Measurements from ENCODE around the gene TPTE.
"Not testable (repeated sequence)": the region's sequence is repeated elsewhere in the genome, so short reads cannot be mapped to it uniquely, and the experiment has no call there.

TPTE gene

DNA sequence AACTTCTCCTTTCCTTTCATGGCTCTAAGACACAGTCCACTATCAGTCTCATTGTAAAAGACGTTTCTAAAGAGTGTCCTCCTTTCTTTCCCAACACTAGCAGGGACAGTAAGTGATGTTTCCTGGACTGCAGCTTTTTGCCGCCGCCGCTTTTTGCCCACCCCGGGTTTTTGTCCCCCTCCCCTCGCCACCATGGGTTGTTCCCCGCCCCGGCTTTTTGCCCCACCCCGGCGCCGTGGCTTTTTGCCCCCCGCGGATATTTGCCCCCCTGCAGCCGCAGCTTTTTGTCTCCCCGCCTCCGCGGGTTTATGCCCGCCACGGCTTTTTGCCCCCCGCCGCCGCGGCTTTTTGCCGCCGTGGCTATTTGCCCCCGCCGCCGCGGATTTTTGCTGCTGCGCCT, 95.2 kb downstream of the TPTE start:
- in situ Hi-C loops (cut with HindIII; ENCODE audit: low pct_ligation_motif_present, low sequenced_read_pairs), result no loop called here
- Histone ChIP-seq H3K27me3 (replicated peaks) (no peaks in the 10 kb centered on the region), H3K4me3 (ENCODE audit: low read depth, low read length) (no peak overlapping the region), H3K36me3 (replicated peaks) (no peaks in the 10 kb centered on the region), H3K27ac (no peak overlapping the region)
- DNase-seq, result no peak
- TF ChIP-seq, protein P1, sequence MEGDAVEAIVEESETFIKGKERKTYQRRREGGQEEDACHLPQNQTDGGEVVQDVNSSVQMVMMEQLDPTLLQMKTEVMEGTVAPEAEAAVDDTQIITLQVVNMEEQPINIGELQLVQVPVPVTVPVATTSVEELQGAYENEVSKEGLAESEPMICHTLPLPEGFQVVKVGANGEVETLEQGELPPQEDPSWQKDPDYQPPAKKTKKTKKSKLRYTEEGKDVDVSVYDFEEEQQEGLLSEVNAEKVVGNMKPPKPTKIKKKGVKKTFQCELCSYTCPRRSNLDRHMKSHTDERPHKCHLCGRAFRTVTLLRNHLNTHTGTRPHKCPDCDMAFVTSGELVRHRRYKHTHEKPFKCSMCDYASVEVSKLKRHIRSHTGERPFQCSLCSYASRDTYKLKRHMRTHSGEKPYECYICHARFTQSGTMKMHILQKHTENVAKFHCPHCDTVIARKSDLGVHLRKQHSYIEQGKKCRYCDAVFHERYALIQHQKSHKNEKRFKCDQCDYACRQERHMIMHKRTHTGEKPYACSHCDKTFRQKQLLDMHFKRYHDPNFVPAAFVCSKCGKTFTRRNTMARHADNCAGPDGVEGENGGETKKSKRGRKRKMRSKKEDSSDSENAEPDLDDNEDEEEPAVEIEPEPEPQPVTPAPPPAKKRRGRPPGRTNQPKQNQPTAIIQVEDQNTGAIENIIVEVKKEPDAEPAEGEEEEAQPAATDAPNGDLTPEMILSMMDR (IDR thresholded peaks at IDR 0.05; ENCODE audit: low read depth, low read length, missing control alignments), result no peak

DNA sequence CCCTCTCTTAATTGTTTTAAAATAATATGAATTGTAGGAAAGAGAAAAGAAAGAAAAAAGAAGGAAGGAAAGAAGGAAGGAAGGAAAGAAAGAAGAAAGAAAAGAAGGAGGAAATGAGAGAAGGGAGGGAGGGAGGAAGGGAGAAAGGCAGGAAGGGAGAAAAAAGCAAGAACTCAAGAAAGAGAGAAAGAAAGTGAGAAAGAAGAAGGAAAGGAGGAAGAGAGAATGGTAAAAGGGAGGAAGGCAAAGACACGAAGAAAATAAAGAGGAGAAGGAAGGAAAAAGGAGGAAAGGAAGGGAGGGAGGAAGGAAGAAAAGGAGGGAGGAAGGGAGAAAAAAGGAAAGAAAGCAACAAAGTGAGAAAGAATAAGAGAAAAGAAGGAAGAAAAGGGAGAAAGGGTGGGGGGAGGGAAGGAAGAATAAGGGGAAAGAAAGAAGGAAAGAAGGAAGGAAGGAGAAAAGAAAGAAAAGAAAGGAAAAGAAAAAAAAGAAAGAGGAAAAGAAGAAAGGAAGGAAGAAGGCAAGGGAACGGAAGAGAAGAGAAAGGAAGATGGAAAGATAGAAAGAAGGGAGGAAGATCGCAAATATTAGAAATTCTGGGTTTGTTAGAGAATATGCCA, 95.9 kb downstream of the TPTE start:
- H3K36me3 ChIP-seq (replicated peaks); H3K27ac ChIP-seq; H3K27me3 ChIP-seq (replicated peaks); H3K4me3 ChIP-seq (ENCODE audit: low read depth, low read length); in situ Hi-C loops (cut with HindIII; ENCODE audit: low pct_ligation_motif_present, low sequenced_read_pairs); DNase-seq: not testable (repeated sequence)

DNA sequence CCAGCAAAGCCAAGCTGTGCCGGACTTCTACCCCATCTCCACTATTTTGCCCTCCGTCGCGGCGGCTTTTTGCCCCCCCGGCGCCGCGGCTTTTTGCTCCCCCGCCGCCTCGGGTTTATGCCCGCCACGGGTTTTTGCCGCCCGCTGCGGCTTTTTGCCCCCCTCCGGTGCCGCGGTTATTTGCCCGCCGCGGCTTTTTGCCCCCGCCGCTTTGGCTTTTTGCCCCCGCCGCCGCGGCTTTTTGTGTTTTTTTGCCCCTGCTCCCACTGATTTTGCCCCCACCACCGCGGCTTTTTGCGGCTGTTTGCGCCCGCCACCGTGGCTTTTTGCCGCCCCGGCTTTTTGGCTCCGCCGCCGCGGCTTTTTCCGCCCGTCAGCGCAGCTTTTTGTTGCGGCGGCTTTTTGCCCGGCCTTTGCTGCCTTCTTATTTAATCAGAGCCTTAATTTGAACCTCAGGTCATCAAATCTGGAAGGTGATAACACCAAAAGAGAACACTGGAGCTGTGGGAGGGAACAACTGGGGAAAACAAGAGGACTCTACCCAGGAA, 106.0 kb downstream of the TPTE start:
- DNase-seq, result no peak
- in situ Hi-C loops (cut with HindIII; ENCODE audit: low pct_ligation_motif_present, low sequenced_read_pairs), result no loop called here
- TF ChIP-seq, protein P1 (IDR thresholded peaks at IDR 0.05; ENCODE audit: low read depth, low read length, missing control alignments), result no peak

DNA sequence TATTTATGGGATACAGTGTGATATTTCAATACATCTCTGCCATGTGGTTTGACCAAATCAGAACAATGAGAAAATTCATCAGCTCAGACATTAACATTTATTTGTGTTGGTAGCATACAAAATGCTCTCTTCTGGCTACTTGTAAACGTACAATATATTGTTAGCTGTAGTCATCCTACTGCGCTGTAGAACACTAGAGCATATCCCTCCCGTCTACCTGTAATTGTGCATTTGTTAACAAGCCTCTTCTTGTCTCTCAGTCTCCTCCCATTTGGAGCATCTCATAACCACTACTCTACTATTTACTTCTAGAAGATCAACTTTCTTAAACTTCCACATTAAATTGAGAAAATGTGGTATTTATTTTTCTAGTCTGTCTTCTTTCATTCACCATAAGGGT, 107.9 kb downstream of the TPTE start:
- in situ Hi-C loops (cut with HindIII; ENCODE audit: low pct_ligation_motif_present, low sequenced_read_pairs); H3K27ac ChIP-seq; H3K36me3 ChIP-seq (replicated peaks); H3K4me3 ChIP-seq (ENCODE audit: low read depth, low read length); H3K27me3 ChIP-seq (replicated peaks); DNase-seq: not testable (repeated sequence)

More for the DNA sequence above, 106.0 kb downstream of the TPTE start:
- H3K27me3 ChIP-seq (replicated peaks), result no peaks in the 10 kb centered on the region
- no peak overlapping the region for H3K4me3 ChIP-seq (ENCODE audit: low read depth, low read length)
- H3K36me3 ChIP-seq (replicated peaks), result no peaks in the 10 kb centered on the region
- no peak overlapping the region for H3K27ac ChIP-seq

DNA sequence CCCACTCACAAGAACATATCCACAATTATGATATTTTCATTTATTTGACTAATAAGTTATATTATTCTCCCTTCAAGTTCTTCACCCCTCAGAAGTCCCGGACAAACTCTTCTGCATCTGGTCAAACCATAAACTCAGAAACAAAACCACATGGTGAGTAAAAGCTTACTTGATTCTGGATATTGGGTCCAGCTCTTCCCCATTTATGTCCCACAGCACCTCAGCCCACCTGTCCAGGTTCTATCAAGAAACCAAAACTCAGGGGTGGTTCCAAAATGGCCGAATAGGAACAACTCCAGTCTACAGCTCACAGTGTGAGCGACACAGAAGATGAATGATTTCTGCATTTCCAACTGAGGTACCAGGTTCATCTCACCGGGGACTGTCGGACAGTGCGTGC, 109.4 kb downstream of the TPTE start:
- H3K27ac ChIP-seq; in situ Hi-C loops (cut with HindIII; ENCODE audit: low pct_ligation_motif_present, low sequenced_read_pairs); DNase-seq; H3K36me3 ChIP-seq (replicated peaks); H3K4me3 ChIP-seq (ENCODE audit: low read depth, low read length); H3K27me3 ChIP-seq (replicated peaks): not testable (repeated sequence)

DNA sequence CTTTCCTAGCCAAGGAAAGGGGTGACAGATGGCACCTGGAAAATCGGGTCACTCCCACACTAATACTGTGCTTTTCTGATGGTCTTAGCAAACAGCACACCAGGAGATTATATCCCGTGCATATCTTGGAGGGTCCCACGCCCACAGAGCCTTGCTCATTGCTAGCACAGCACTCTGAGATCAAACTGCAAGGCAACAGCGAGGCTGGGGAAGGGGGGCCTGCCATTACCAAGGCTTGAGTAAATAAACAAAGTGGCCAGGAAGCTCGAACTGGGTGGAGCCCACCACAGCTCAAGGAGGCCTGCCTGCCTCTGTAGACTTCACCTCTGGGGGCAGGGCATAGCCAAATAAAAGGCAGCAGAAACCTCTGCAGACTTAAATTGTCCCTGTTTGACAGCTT, 109.9 kb downstream of the TPTE start:
- H3K4me3 ChIP-seq (ENCODE audit: low read depth, low read length); H3K27me3 ChIP-seq (replicated peaks); H3K27ac ChIP-seq; H3K36me3 ChIP-seq (replicated peaks); DNase-seq; in situ Hi-C loops (cut with HindIII; ENCODE audit: low pct_ligation_motif_present, low sequenced_read_pairs): not testable (repeated sequence)

DNA sequence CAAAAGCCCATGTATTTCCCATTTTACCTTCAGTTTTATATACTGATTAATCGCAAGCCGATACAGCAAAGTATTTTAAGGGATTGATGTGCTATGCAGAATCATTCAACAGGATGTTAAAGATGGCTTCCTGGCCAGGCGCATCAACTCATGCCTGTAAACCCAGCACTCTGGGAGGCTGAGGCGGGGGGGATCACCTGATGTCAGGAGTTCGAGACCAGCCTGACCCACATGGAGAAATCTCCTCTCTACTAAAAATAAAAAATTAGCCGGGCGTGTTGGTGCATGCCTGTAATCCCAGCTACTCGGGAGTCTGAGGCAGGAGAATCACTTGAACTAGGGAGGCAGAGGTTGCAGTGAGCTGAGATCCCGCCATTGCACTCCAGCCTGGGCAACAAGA, 116.8 kb downstream of the TPTE start:
- H3K4me3 ChIP-seq (ENCODE audit: low read depth, low read length); H3K27me3 ChIP-seq (replicated peaks); DNase-seq; H3K27ac ChIP-seq; H3K36me3 ChIP-seq (replicated peaks); in situ Hi-C loops (cut with HindIII; ENCODE audit: low pct_ligation_motif_present, low sequenced_read_pairs): not testable (repeated sequence)

DNA sequence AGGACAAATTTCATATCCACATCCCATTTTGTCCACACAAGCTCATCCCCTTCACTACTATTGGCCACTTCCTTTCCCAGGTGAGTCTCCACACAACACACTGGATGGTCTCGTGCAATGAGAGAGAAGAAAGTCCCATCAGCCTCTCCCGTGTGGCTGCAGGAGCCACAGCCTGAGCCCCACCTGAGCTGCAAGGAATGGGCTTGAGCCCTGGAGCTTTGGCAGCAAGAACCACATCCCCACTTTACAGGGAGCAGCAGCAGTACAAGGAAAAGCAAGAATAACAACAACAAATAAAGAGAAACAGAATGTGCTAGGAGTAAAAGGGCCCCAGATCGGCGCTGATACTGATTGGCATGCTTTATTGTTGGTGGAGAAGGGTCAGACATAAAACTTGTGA, 117.7 kb downstream of the TPTE start:
- H3K36me3 ChIP-seq (replicated peaks), result no peaks in the 10 kb centered on the region
- TF ChIP-seq, protein P1 (IDR thresholded peaks at IDR 0.05; ENCODE audit: low read depth, low read length, missing control alignments), result no peak
- in situ Hi-C loops (cut with HindIII; ENCODE audit: low pct_ligation_motif_present, low sequenced_read_pairs), result no loop called here
- no peak overlapping the region for H3K4me3 ChIP-seq (ENCODE audit: low read depth, low read length)
- no peak overlapping the region for H3K27ac ChIP-seq
- DNase-seq, result no peak
- H3K27me3 ChIP-seq (replicated peaks), result no peaks in the 10 kb centered on the region

DNA sequence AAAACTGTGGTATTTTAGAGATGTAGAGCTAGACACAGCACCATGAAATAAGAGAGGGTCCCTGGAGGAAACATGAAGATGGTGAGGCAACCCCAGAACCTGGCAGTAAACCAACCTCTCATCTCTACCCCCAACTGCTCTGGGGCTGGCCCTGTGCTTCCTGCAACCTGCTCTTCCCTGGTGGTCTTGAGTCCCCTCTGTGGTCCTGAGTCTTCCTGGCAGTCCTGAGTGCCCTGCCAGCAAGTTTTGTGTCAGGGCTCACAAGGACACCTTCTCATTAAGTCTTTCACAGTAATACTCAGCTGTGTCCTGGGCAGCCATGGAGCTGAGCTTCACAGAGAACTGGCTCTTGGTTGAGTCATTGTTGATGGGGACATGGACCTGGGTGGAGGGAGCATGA, 118.4 kb downstream of the TPTE start:
- DNase-seq; H3K27ac ChIP-seq; in situ Hi-C loops (cut with HindIII; ENCODE audit: low pct_ligation_motif_present, low sequenced_read_pairs); H3K27me3 ChIP-seq (replicated peaks); H3K36me3 ChIP-seq (replicated peaks); H3K4me3 ChIP-seq (ENCODE audit: low read depth, low read length): not testable (repeated sequence)

Measured in brain microvascular endothelial cell (primary cell).